Measurements from ENCODE around the gene RBKS.
A peak's percentile ranks its signal among the peaks of the same experiment; 100 is the strongest.

Gene RBKS

GRCh38 chr2:27890146-27890923 is at the start of gene RBKS, which contains the start of gene BABAM2:
TSS of gene RBKS (minus strand) at chr2:27890387. CDS start at chr2:27890345, 42 bp downstream.
TSS of gene BABAM2 (plus strand) at chr2:27890729. CDS start at chr2:27894557, 3,828 bp downstream.
- peak; percentile 65 to 95 for DNase-seq

DNA sequence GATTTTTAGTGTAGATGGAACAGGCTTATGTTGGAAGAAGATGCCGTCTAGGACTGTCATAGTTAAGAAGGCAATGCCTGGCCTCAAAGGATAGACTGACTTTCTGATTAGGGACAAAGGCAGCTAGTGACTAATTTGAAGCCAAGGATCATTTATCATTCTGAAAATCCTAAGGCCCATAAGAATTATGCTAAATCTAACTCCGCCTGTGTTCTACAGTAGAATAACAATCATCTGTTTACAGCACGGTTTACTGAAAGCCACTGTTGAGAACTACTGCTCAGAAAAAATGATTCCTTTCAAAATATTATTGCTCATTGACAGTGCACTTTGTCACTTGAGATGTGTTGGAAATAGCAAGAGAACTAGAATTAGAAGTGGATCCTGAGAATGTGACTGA is 44.8 kb upstream of the RBKS start:
- DNase-seq = no peak

- DNase-seq = peak in 1 of 2 experiments; percentile 66
These were observed 42.2 kb upstream of the RBKS start for GRCh38 chr2:27932396-27932795.

DNA sequence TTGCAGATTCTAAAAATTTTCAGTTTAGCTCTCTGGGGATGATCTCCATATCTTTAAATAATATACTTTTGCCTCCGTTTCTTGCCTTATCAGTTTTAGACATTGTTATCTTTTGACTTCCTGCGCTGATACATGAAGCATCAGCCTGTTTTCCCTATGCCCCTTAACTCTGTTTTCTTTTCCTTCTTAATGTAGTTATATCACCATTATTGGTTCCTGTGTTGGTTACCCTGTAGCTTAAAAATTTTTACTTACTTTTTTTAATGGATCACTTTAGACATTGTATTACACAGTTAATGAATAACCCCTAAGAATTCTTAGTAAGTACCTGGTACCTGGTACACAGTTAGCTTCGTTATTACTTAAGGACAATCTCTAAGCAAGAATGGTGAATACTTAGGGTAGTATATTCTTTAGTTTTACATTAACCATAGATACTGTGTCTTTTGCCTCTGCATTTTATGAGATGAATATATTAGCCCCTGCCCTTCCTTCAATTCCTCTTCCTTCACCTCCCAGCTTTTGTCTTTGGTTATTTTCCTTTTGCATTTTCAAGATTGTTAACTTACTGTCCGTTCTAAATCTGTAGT is 41.3 kb upstream of the RBKS start:
- DNase-seq = no peak

DNA sequence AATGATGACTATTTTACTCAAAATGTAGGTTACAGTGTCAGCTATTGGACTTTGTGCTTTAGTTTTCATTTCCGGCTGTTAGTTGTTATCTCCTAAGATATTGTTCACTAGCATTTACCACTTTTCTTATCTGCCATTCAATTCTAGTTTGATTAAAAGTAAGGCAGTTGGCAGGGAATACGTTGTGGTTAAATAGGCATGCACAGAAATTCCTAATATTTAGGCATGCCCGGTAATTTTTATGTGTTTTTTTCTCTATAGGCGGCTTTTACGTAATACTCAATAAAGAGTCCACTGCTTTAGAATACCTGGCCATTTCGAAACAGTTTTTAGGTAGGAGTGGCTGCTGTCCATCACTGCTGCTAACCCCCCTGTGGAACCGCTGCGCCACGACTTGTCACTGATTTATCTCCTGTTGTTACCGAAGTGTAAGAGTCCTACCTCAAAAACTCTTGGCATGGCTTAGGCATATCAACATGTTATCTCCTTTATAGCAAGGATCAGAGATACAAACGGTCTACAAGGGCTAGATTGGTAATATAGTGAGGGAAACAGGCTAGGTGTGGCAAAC is 39.8 kb upstream of the RBKS start:
- DNase-seq = no peak

- no peak for DNase-seq
These were observed 35.7 kb upstream of the RBKS start for GRCh38 chr2:27925766-27926472.

- DNase-seq = no peak
These were observed 32.7 kb upstream of the RBKS start for GRCh38 chr2:27922842-27923241.

GRCh38 chr2:27921880-27922547 is 31.8 kb upstream of the RBKS start:
- DNase-seq = no peak

DNA sequence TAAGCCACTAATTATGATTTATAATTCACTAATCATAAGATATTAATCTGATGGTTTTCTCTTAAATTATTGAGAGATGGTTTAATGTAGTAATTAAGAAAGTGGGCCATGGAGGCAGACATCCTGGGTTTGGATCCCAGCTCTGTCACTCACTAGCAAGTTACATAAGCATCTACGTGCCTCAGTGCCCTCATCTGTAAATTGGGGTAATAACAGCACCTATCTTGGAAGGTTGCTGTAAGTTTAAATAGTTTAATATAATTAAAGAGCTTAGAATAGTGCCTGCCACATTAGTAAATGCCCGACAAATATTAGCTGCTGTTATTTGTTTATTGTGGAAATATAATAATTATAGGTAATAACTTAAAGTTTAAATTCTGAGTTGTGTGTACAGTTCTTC is 31.2 kb upstream of the RBKS start:
- DNase-seq = no peak

GRCh38 chr2:27920148-27920885 is 30.1 kb upstream of the RBKS start:
- DNase-seq = peak in 1 of 2 experiments; percentile 56

GRCh38 chr2:27916293-27916995 is 26.3 kb upstream of the RBKS start:
- no peak for DNase-seq

DNA sequence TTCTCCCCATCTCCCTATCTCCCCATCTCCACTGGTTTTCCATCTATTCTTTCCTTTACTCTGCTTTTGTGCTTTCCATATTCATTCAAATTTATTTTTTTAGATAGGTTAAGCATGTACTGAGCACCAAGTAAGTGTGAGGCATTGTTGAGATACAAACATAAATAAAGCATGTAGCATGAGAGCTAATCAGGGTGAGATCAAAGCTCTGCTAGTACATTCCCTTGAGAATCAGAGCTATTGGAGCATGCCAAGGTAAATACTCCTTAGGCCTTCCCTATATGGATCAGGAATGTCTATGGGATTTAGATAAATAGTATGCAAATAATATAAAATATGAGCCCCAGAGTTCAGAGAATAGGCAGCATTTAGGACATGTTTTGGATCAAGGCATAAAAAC is 25.7 kb upstream of the RBKS start:
- no peak for DNase-seq

DNA sequence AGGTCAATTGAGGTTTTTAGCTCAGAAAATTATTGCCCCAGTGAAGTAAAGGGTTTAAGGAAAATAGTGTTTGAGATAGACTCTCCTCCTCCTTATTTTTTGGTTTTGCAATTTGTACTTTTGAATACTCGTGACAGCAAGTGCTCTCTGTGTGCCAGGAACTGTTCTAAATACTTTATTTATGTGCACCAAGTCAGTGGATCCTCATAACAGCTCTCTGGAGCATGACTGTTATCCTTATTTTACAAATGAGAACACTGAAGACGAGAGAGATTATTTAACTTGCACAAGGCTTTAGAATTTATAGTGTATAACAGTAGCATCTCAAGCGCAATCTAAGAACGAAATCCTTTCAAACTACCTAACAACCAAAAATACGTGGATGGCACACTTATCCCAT is 25.0 kb upstream of the RBKS start:
- no peak for DNase-seq

- no peak for DNase-seq
These were observed 24.6 kb upstream of the RBKS start for GRCh38 chr2:27914805-27915175.

GRCh38 chr2:27914041-27914804 is 24.0 kb upstream of the RBKS start:
- no peak for DNase-seq

GRCh38 chr2:27912512-27912911 is 22.3 kb upstream of the RBKS start:
- DNase-seq = no peak

DNA sequence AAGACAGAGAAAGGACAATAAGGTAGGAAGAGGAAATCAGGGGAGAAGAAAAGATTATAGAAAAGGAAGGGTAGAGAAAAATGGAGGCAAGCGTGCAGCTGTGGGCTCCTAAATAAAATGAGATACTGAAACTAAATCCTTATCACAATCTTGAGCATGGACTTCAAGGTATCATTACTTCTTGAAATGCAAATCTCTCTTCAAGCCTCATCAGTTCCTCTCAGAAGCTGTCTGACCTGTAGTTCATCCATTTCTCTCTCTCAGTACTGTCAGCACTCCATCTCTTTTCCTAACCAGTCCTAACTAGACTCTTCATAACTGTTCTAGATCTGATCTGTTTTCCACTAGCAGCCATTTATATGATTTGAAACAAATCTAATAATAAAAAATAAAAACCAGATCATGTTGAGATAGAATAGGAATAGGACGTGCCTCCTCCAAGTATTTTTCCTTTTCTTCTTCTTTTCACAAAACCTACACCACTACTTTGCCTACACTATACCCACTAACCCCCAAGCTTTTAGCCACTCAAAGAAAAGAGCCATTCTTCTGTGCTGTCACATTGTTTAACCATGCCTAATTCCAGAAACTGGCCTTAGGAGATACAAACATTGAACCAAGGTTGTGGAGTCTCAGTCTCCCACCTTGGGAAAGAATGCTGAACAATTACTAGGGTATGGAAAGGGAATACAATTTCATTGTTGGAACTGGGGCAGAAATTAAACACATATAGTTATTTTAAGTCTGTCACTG is 21.4 kb upstream of the RBKS start:
- no peak for DNase-seq

GRCh38 chr2:27909901-27910300 is 19.7 kb upstream of the RBKS start:
- no peak for DNase-seq

- DNase-seq = no peak
These were observed 17.4 kb upstream of the RBKS start for GRCh38 chr2:27907547-27907946.

DNA sequence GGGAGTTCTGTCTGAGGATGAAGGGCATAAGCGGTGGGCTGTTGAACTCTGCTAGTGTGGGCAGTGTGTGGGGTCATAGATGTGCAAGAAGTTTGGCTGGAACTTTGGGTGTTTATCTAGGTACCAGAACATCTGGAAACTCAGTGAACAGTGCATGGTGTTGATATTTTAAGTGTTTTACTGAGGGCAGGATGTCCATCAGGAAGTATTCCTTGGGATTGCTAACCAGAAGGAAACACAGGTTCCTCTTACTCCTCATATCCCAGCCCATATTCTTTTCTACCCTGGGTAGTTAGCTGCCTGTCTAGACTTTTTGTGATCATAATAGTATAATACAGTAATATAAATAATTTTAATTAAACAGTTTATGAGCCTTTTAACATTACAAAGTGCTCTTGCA is 15.9 kb upstream of the RBKS start:
- DNase-seq = no peak
